ENCODE measurements around the gene CSNK2A2. TPM values are rescaled to one million over a fixed set of nuclear protein-coding genes. Genes with fewer than 3 reads are reported as not detected.

CSNK2A2 gene
- polyA plus RNA-seq, 1 donor, result 92.9 TPM

DNA sequence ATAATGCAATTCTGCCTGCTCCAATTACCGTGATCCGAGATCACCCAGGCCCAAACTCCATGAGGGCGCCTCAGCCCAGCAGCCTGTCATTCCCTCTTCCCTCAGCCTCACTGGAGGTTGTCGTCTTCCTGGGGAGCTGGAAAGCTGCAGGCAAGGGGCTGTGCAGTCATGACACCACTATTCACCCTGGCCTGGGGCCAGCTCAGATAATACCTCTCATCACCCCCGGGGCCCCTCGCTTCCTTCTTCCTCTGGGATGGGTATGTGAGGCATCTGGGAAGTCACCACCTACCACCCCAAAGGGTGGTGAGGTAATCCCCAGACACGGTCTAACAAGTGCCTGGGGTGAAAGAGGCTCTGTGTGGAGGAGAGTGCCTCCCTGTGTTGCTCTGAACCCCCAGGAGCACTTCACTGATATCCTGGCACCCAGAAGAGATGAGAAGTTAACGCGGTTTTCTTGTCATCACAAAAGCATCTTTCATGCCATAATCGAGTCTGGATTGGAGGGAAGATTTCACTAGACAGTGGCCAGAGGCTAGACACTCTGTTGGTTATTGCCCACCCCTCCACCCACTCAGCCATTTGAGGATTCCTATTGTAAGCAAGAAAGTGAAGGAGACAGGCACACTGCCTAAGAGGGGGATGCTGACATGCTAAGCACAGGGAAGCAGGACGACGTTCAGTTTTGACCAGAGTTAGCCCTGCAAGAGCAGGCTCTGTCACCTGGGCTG, 87.2 kb downstream of the CSNK2A2 start:
- DNase-seq (ENCODE audit: low read depth), result no peak

DNA sequence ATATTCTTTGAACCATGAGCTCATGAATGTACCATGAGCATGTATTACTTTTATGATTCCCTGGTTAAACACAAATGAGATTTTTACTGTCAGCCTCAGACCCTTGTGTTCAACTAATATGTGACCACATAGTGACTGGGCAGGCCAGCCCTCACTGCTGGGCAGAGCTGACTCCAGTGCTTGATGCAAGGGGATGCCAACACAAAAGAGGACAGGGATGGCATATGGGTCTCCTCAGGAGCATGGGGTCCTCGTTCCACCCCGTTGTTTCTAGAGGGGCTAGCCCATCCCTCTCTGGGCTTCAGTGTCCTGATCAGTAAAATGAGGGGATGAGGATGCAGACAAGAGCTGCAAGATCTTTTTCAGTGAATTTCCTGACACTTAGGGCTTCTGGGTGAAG, 88.0 kb downstream of the CSNK2A2 start:
- no peak for DNase-seq (ENCODE audit: low read depth)

GRCh38 chr16:58109330-58109729, 88.6 kb downstream of the CSNK2A2 start:
- no peak for DNase-seq (ENCODE audit: low read depth)

Other genes with a start within 250 kb of the CSNK2A2 start
- gene CNGB1, start 227.0 kb downstream of the CSNK2A2 start, polyA plus RNA-seq (ENCODE audit: insufficient read length), result 0.03 TPM
- 5.8 TPM for gene ZNF319, start 197.4 kb downstream of the CSNK2A2 start, polyA plus RNA-seq (ENCODE audit: insufficient read length)
- gene USB1, start 196.7 kb downstream of the CSNK2A2 start, polyA plus RNA-seq (ENCODE audit: insufficient read length), result 13.8 TPM
- 24.4 TPM for gene MMP15, start 172.4 kb downstream of the CSNK2A2 start, polyA plus RNA-seq (ENCODE audit: insufficient read length)
- gene CFAP20, start 68.7 kb downstream of the CSNK2A2 start, polyA plus RNA-seq (ENCODE audit: insufficient read length), result 48.9 TPM
- not detected for gene PRSS54, start 96.9 kb upstream of the CSNK2A2 start, polyA plus RNA-seq (ENCODE audit: insufficient read length)
- gene GINS3, start 194.4 kb upstream of the CSNK2A2 start, polyA plus RNA-seq (ENCODE audit: insufficient read length), result 6.5 TPM

Measured in forelimb muscle (tissue), 1 donor.